HepG2 (cell line): ENCODE data around the gene CDC42EP5. TPM values are rescaled to one million over a fixed set of nuclear protein-coding genes. Genes with fewer than 3 reads are reported as not detected.

Source experiments
- CCAR2 ChIP-seq: fragments of 200-400 bp; formaldehyde crosslinking; optimal IDR thresholded peaks from 2 replicates; pipeline ENCODE3; 2018; ENCODE audit warnings: low read depth, mild to moderate bottlenecking, low read length, moderate library complexity
- CCDC6 ChIP-seq: sonication (generic); formaldehyde crosslinking; IDR thresholded peaks from 2 replicates; pipeline ENCODE4 v1.8.1; 2022; ENCODE audit warnings: mild to moderate bottlenecking, missing genetic modification reagents, moderate library complexity
- GATA4 ChIP-seq: sonication (generic); IDR thresholded peaks from 2 replicates; pipeline ENCODE4 v1.6.1; 2016; ENCODE audit warnings: antibody characterized with exemption, low read depth, borderline replicate concordance
- NFE2L1 ChIP-seq: sonication (generic); formaldehyde crosslinking; IDR thresholded peaks from 2 replicates; pipeline ENCODE4 v1.4.0; 2020; ENCODE audit warnings: missing genetic modification reagents, mild to moderate bottlenecking, borderline replicate concordance
- RAD21 ChIP-seq: fragments of 450-650 bp; formaldehyde crosslinking; IDR thresholded peaks from 2 replicates; pipeline ENCODE4 v1.5.0; 2020; ENCODE audit warnings: mild to moderate bottlenecking
- SALL2 ChIP-seq: sonication (generic); formaldehyde crosslinking; IDR thresholded peaks from 2 replicates; pipeline ENCODE4 v1.8.1; 2023; ENCODE audit warnings: mild to moderate bottlenecking, missing genetic modification reagents, inconsistent platforms
- TP53 ChIP-seq: sonication (generic); formaldehyde crosslinking; conservative IDR thresholded peaks from 2 replicates; pipeline ENCODE4 v1.4.0; 2020; ENCODE audit warnings: missing genetic modification reagents
- TRIM24 ChIP-seq: sonication (generic); formaldehyde crosslinking; IDR thresholded peaks from 2 replicates; pipeline ENCODE4 v1.8.0; 2022; ENCODE audit warnings: mild to moderate bottlenecking, missing genetic modification reagents
- ZNF33B ChIP-seq: sonication (generic); formaldehyde crosslinking; IDR thresholded peaks from 2 replicates; pipeline ENCODE4 v1.5.1; 2020; ENCODE audit warnings: mild to moderate bottlenecking, missing genetic modification reagents
- ZNF547 ChIP-seq: sonication (generic); formaldehyde crosslinking; IDR thresholded peaks from 2 replicates; pipeline ENCODE4 v1.5.1; 2020; ENCODE audit warnings: mild to moderate bottlenecking, missing genetic modification reagents
- ZNF614 ChIP-seq: IDR thresholded peaks from 2 replicates; pipeline ENCODE4 v1.6.1; 2018; ENCODE audit warnings: missing biosample characterization, missing genetic modification reagents, inconsistent platforms, borderline replicate concordance
- ZNF749 ChIP-seq: sonication (generic); formaldehyde crosslinking; IDR thresholded peaks from 2 replicates; pipeline ENCODE4 v1.8.0; 2022; ENCODE audit warnings: mild to moderate bottlenecking, missing genetic modification reagents, moderate library complexity, borderline replicate concordance
- ZSCAN25 ChIP-seq: sonication (generic); formaldehyde crosslinking; IDR thresholded peaks from 2 replicates; pipeline ENCODE4 v1.8.0; 2022; ENCODE audit warnings: mild to moderate bottlenecking, missing genetic modification reagents
- polyA plus RNA-seq, 8 experiments: library from polyadenylated mRNA; depleted of rRNA in 3 of 8; stranded (reverse) in 7 of 8; unstranded in 1 of 8; fragments of >200 nt; fragmentation: Illumina TruSeq in 4 of 8; extraction: Trizol in 4 of 8; gene quantifications; 2 replicates each; pipeline versions ENCODE4 v1.2.1 to v1.2.3, GENCODE V29; 2011 to 2016; ENCODE audit warnings: low read depth in 4 of 8, missing spikeins in 1 of 8, mixed read lengths in 1 of 8; ENCODE audit not compliant: insufficient read depth in 1 of 8
- total RNA-seq, 5 experiments: library from RNA; depleted of rRNA; stranded (reverse); fragments of >200 nt; fragmentation: Illumina TruSeq; extraction: Trizol; gene quantifications; 2 replicates each; pipeline ENCODE4 v1.2.3, GENCODE V29; 2016; ENCODE audit warnings: low read depth in 1 of 5
- TF ChIP-seq, protein P1 (sequence below): sonication (generic); formaldehyde crosslinking; IDR thresholded peaks from 2 replicates; pipeline ENCODE4 v1.5.0; 2020; ENCODE audit warnings: missing genetic modification reagents, mild to moderate bottlenecking, borderline replicate concordance
- TF ChIP-seq, protein P2 (sequence below): IDR thresholded peaks from 2 replicates; pipeline ENCODE4 v1.6.1; 2012; ENCODE audit warnings: low read depth, low read length, improper control_type of control experiment
- TF ChIP-seq, protein P3 (sequence below): sonication (generic); formaldehyde crosslinking; IDR thresholded peaks from 2 replicates; pipeline ENCODE4 v1.4.0; 2020; ENCODE audit warnings: mild to moderate bottlenecking, missing genetic modification reagents, borderline replicate concordance
- TF ChIP-seq, protein P4 (sequence below): sonication (generic); formaldehyde crosslinking; IDR thresholded peaks from 2 replicates; pipeline ENCODE4 v1.4.0; 2020; ENCODE audit warnings: missing genetic modification reagents; ENCODE audit errors: not compliant biosample characterization
- TF ChIP-seq, protein P5 (sequence below): sonication (generic); formaldehyde crosslinking; IDR thresholded peaks from 2 replicates; pipeline ENCODE4 v1.8.0; 2022; ENCODE audit warnings: missing genetic modification reagents, low read depth, mild to moderate bottlenecking, borderline replicate concordance
- TF ChIP-seq, protein P6 (sequence below): sonication (generic); formaldehyde crosslinking; IDR thresholded peaks from 2 replicates; pipeline ENCODE4 v1.5.0; 2020; ENCODE audit warnings: missing genetic modification reagents, mild to moderate bottlenecking, borderline replicate concordance

CDC42EP5 gene
- total and polyA plus RNA-seq, 2 of the 13 experiments (the other 11 are each of a cell fraction or from before 2014, with no cell fraction given): 0.41 to 1.6 TPM

DNA sequence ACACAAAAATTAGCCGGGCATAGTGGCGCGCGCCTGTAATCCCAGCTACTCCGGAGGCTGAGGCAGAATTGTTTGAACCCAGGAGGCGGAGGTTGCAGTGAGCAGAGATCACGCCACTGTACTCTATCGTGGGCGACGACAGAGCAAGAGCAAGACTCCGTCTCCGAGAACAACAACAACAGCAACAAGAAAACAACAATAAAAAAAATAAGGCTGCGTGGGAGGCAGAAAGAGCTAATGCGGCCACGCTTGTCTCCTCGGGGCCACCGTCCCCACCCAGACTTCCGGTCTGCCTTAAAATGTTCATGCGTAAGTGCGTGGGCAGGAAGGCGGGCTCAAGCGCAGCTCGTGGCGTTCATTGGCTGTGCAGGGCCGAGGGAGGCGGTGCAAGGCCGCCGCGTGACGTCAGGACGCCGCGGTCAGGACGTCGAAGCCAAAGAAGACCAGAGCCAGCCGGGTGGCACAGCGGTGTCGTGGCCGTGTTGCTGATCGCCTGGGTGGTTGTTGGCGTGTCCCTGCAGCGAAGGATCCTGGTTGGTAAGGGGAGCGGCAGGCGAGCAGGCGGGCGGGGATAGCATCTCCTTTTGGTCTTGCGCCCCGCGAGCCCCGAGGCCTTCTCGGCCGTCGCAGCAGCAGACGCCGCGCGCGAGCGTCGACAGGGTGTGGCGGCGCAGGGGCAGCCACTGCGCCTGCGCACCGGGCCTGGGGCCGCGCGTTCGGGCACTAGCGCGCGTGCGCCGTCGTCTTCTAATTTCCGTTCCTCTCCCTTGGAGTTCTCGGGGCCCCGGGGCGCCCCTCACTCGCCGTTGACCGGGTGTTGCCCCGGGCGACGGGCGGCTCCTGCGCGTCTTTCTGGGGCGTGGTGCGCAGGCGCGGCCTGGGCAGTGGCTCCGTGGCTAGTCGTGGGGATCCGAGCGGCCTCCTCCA lies 24.1 kb downstream of the CDC42EP5 start, which contains the start of gene LENG8 (continued):
- TF ChIP-seq CCDC6 (CRISPR knock-in tag): peak; percentile 78; the same call in 1 of the 2 replicates
- TF ChIP-seq, protein P1, sequence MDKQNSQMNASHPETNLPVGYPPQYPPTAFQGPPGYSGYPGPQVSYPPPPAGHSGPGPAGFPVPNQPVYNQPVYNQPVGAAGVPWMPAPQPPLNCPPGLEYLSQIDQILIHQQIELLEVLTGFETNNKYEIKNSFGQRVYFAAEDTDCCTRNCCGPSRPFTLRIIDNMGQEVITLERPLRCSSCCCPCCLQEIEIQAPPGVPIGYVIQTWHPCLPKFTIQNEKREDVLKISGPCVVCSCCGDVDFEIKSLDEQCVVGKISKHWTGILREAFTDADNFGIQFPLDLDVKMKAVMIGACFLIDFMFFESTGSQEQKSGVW (CRISPR knock-in tag): 0 out of 2 replicates have a peak, but pooled peaks have one; percentile 76
- TF ChIP-seq TRIM24 (CRISPR knock-in tag): no peak
- TF ChIP-seq ZNF749 (CRISPR knock-in tag): 0 out of 2 replicates have a peak, but pooled peaks have one; percentile 37
- TF ChIP-seq, protein P2, sequence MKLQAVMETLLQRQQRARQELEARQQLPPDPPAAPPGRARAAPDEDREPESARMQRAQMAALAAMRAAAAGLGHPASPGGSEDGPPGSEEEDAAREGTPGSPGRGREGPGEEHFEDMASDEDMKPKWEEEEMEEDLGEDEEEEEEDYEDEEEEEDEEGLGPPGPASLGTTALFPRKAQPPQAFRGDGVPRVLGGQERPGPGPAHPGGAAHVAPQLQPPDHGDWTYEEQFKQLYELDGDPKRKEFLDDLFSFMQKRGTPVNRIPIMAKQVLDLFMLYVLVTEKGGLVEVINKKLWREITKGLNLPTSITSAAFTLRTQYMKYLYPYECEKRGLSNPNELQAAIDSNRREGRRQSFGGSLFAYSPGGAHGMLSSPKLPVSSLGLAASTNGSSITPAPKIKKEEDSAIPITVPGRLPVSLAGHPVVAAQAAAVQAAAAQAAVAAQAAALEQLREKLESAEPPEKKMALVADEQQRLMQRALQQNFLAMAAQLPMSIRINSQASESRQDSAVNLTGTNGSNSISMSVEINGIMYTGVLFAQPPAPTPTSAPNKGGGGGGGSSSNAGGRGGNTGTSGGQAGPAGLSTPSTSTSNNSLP: no peak
- TF ChIP-seq, protein P3, sequence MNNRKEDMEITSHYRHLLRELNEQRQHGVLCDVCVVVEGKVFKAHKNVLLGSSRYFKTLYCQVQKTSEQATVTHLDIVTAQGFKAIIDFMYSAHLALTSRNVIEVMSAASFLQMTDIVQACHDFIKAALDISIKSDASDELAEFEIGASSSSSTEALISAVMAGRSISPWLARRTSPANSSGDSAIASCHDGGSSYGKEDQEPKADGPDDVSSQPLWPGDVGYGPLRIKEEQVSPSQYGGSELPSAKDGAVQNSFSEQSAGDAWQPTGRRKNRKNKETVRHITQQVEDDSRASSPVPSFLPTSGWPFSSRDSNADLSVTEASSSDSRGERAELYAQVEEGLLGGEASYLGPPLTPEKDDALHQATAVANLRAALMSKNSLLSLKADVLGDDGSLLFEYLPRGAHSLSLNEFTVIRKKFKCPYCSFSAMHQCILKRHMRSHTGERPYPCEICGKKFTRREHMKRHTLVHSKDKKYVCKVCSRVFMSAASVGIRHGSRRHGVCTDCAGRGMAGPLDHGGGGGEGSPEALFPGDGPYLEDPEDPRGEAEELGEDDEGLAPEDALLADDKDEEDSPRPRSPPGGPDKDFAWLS (CRISPR knock-in tag): no peak
- TF ChIP-seq, protein P4, sequence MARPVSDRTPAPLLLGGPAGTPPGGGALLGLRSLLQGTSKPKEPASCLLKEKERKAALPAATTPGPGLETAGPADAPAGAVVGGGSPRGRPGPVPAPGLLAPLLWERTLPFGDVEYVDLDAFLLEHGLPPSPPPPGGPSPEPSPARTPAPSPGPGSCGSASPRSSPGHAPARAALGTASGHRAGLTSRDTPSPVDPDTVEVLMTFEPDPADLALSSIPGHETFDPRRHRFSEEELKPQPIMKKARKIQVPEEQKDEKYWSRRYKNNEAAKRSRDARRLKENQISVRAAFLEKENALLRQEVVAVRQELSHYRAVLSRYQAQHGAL (CRISPR knock-in tag): no peak
- TF ChIP-seq, protein P5, sequence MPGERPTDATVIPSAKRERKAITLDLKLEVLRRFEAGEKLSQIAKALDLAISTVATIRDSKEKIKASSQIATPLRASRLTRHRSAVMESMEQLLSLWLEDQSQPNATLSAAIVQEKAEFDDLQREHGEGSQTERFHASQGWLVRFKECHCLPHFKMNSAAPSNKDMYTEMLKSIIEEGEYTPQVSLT (CRISPR knock-in tag): no peak
- peak; percentile 66; the same call in 1 of the 2 replicates for TF ChIP-seq ZNF614 (CRISPR knock-in tag)
- TF ChIP-seq TP53 (CRISPR knock-in tag): no peak; the same call in 1 of the 2 replicates
- TF ChIP-seq ZSCAN25: peak; percentile 68; the same call in 1 of the 2 replicates
- TF ChIP-seq GATA4: peak; percentile 55; the same call in 1 of the 2 replicates
- 0 out of 2 replicates have a peak, but pooled peaks have one; percentile 37 for TF ChIP-seq RAD21 (CRISPR knock-in tag)
- peak; percentile 95 for TF ChIP-seq ZNF547 (CRISPR knock-in tag)
- TF ChIP-seq ZNF33B (CRISPR knock-in tag): peak; percentile 85; the same call in 1 of the 2 replicates
- TF ChIP-seq NFE2L1 (CRISPR knock-in tag): peak; percentile 77; the same call in 1 of the 2 replicates
- TF ChIP-seq, protein P6, sequence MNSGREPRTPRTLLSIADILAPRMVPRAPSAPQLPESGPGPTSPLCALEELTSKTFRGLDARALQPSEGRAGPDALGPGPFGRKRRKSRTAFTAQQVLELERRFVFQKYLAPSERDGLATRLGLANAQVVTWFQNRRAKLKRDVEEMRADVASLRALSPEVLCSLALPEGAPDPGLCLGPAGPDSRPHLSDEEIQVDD (CRISPR knock-in tag): peak; percentile 20; the same call in 1 of the 2 replicates
- TF ChIP-seq CCAR2: no peak
- TF ChIP-seq SALL2 (CRISPR knock-in tag): peak; percentile 65
